Keratinocyte (primary cell): ENCODE results near the gene PIGZ.

Source experiments
- CTCF ChIP-seq, 3 experiments: IDR thresholded peaks in 1 of 3; conservative IDR thresholded peaks in 1 of 3; optimal IDR thresholded peaks in 1 of 3; 2 replicates in 2 of 3; 3 replicates in 1 of 3; pipeline versions ENCODE3 to v1.5.1; 2011; ENCODE audit warnings: low read length in 3 of 3, mild to moderate bottlenecking in 3 of 3, moderate library complexity in 2 of 3, control low read depth in 1 of 3, inconsistent platforms in 1 of 3; ENCODE audit not compliant: insufficient read depth in 2 of 3; ENCODE audit errors: extremely low read depth in 1 of 3
- EZH2 ChIP-seq: IDR thresholded peaks from one replicate; pipeline ENCODE4 v1.6.1; 2012; ENCODE audit warnings: inconsistent platforms, mild to moderate bottlenecking, low read length, moderate library complexity

GRCh38 chr3:196914866-196915265 is 53.8 kb downstream of the PIGZ start:
- no peak for TF ChIP-seq EZH2
- no peak for TF ChIP-seq CTCF (optimal IDR thresholded peaks at IDR 0.05 in 1 of 3, IDR thresholded peaks at IDR 0.05 in 1 of 3, conservative IDR thresholded peaks at IDR 0.05 in 1 of 3; ENCODE audit: extremely low read depth in 1 of 3, insufficient read depth in 2 of 3, low read length in 3 of 3)
